NCI-H1436 (cell line): ENCODE measurements around the gene MAP4K1.
"Not testable (repeated sequence)": the region's sequence is repeated elsewhere in the genome, so short reads cannot be mapped to it uniquely, and the experiment has no call there.

Experiments used
- DNase-seq: peaks from one replicate; lab custom pipeline; 2025; lab: John Stamatoyannopoulos, UW

The MAP4K1 gene

GRCh38 chr19:38624822-38625221, 7.1 kb upstream of the MAP4K1 start:
- no peak for DNase-seq

DNA sequence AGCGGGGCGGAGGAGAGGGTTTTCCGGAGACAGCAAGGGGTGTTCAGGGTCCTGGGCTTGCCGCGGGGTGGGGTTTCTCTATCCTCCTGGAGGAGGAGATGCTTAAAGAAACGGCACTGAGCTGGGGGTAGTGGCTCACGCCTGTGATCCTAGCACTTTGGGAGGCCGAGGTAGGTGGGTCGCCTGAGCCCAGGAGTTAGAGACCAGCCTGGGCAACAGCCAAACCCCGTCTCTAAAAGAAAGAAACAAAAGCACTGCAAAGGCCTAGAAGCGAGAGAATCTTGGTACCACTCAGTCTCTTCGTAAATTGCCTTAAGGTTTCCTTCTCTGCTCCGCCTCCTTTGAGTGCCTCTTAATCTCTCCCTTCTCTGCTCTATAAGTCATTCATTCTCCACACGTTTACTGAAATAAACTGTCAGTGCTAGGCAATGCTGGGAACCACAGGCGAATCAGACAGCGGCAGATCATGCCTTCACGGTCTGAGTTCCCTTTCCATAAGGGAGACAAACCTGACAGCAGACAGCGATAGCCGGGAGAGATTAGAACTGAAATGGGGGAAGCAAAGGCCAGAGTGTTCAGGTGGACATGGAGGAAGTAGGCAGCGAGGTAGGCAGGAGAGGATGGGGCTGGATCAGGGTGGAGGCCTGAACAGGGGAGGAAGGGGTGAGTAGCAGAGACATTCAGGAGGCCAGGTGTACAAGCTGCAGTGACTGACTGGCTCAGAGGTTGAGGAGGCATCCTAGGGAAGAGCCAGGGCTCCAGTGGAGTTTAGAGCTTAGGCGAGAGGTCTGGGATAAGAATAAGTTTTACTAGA, 1.8 kb upstream of the MAP4K1 start:
- DNase-seq = no peak

DNA sequence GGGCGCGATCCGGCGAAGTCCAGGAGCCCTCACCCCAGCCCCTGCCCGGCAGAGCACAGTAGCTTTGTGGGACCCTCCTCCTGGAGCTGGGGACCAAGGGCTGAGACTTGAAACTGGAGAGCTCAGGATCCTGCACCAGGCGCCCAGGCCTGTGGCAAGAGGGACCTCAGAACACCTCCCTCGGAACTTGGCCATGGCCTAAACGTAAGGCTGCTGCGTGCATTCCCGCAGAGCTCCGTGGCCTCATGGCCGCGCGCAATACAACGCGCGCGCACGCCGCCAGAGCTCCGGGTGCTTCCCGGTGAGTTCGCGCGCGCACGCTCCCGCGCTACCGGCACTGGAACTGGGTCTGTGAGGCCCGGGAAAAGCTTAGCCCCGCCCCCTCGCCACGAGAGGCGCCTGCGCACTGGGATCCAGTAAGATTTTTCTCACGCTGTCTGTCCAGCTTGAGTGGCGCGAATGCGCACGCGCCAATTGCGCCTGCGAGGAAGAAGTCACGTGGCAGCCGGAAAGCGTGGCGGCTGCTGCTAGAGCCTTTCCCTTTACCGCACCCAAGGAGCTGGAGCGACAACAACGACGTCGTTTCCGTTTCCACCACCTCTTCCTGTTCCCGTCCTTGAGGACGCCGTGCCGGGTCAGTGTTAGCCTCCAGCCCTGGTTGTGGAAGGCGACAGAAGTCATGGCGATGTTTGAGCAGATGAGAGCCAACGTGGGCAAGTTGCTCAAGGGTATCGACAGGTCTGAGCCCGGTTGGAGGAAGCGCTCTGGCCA, 1.0 kb upstream of the MAP4K1 start, which contains the start of gene EIF3K:
Gene EIF3K (plus strand): TSS at position 599 of the 771 bp plus-strand sequence. CDS start 81 bp downstream, at position 680.
- peak; percentile 96 for DNase-seq

DNA sequence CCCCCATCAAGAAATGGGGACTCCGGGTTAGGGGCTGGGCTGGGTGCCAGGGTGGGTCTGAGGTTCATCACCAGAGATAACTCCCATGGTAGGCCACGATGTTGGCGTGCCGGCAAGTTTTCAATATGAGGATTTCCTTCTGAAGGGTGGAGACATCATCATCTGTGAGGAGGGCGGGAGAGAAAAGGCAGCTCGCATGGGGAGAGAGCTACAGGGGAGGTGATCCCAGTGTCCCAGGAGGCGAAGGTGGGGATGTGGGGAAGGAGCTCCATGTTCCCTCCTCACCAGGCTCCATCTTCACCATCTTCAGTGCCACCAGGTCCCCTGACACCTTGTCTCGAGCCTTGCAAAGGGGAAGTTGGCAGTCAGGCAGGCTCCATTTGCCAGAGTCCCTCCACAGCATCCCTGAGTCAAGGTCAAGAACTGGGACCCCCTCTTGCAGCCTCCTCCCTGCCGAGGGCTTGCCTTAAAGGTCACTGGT, 430 bp downstream of the MAP4K1 start:
- no peak for DNase-seq

- DNase-seq = no peak
These were observed 1.5 kb downstream of the MAP4K1 start for GRCh38 chr19:38616265-38616664.

GRCh38 chr19:38615007-38615581, 2.7 kb downstream of the MAP4K1 start:
- DNase-seq = no peak

GRCh38 chr19:38614289-38614688, 3.5 kb downstream of the MAP4K1 start:
- DNase-seq = no peak

- no peak for DNase-seq
These were observed 11.6 kb downstream of the MAP4K1 start for GRCh38 chr19:38606131-38606530.

- DNase-seq = not testable (repeated sequence)
These were observed 14.9 kb downstream of the MAP4K1 start for GRCh38 chr19:38602856-38603255.

GRCh38 chr19:38599722-38600121, 18.0 kb downstream of the MAP4K1 start:
- no peak for DNase-seq

DNA sequence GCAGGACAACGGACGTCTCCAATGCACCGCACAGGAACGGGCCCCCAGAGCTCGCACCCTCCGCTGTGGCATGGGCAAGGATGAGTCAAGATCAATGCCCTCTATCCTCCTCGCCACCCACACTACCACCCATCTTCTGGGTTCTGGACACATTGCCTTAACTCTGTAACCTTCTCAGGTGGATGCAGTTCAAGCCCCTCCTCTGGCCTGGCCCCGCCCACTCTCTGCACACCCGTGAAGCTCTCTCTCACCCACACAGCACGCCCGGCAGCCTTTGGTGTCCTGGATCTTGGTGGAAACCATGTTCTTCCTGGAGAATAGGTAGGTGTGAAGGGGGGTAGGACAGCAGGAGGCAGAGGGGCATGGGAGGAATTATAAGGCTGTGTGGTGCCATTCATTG, 20.7 kb downstream of the MAP4K1 start:
- DNase-seq = no peak

GRCh38 chr19:38596057-38596981, 21.4 kb downstream of the MAP4K1 start:
- no peak for DNase-seq

DNA sequence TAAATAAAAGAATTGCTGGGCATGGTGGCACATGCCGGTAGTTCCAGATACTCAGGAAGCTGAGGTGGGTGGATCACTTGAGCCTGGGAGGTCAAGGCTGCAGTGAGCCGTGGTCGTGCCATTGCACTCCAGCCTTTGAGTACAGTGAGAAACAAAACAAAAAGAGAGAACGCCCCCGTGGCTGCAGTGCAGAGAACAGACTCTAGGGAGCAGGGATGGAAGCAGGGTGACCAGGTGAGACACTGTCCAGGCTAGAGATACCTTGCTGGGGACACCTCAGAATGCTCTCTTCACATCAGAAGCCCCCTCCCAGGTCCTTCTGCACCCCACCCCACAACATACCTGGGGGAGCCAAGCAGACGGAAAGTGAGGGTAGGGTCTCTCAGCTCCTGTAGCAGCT, 24.8 kb downstream of the MAP4K1 start:
- DNase-seq = no peak

GRCh38 chr19:38588041-38588440, 29.7 kb downstream of the MAP4K1 start:
- no peak for DNase-seq

GRCh38 chr19:38587562-38587961, 30.2 kb downstream of the MAP4K1 start:
- DNase-seq = no peak

DNA sequence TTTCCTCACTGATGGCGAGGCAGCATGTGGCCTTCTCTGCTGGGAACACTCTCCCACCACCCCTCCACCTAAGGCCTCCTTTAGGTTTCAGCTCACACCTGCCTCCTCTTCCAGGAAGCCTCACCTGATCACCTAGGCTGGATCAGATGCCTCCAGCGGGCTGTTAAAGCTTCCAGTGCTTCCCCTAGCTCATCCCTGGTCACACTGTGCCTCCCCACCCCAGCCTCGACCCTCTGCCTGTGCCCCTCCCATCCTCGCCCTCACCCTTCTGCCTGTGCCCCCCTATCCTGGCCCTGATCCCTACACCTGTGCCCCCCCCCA, 33.8 kb downstream of the MAP4K1 start:
- DNase-seq = no peak

DNA sequence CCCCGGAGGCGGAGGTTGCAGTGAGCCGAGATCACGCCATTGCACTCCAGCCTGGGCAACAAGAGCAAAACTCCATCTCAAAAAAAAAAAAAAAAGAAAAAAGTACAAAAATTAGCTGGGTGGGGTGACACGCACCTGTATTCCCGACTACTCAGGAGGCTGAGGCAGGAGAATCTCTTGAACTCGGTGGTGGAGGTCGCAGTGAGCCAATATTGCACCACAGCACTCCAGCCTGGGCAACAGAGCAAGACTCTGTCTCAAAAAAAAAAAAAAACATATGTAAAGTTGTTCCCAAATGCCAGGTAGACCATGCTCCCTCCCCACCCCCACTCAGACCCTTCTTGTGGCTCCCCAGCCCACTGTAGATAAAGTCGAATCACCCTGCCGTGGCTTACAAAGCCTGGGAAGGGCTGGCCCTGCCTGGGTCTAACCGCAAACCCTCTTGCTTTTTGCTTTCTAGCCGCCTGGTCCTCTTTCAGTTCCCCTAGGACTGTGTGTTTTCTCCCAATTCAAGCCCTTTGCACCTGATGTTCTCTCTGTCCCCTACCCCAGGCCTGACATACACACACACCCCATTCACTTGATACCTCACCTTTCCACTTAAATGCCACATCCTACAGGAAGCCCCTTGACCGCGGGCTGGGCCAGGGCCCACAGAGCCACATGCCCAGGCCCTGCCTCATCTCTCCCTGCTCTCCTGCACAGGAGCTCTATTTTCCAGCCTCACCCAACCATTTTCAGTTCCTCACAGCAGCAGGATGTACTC, 34.4 kb downstream of the MAP4K1 start:
- DNase-seq = no peak

DNA sequence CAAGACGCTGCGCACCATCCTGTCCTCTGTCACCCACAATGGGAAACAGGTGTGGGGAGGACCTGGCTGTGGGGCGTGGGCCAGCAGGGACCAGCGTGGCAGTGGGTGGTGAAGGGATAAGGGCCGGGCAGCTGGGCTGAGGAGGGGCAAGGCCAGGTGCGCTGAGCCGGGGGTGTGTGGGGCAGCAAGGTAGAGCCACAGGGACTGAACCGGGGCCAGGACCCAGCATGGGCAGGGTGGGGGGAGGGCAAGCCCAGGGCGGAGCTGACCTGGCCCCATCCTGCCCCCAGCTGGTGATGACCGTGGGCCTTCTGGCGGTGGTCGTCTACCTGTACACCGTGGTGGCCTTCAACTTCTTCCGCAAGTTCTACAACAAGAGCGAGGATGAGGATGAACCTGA, 37.7 kb downstream of the MAP4K1 start:
- DNase-seq = no peak

DNA sequence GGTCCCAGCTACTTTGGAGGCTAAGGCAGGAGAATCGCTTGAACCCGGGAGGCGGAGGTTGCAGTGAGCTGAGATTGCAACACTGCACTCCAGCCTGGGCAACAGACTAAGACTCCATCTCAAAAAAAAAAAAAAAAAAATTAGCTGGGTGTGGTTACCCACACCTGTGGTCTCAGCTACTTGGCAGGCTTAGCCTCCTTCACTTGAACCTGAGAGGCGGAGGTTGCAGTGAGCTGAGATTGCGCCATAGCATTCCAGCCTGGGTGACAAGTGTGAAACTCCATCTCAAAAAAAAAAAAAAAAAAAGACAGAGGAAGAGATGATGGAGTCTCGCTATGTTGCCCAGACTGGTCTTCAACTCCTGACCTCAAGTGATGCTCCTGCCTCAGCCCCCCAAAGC, 38.4 kb downstream of the MAP4K1 start:
- DNase-seq = not testable (repeated sequence)

DNA sequence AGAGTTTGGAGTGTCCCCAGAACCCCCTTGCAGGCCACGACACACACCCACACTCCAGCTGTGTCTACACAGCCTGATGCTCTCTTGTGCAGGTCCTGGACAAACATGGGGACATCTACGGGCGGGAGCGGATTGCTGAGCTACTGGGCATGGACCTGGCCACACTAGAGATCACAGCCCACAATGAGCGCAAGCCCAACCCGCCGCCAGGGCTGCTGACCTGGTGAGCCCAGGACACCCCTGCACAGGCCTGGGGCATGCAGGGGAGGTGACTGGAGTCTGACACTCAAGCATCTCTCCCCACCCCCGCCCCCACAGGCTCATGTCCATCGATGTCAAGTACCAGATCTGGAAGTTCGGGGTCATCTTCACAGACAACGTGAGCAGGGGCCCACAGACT, 39.9 kb downstream of the MAP4K1 start:
- DNase-seq = no peak

GRCh38 chr19:38571682-38572081, 46.1 kb downstream of the MAP4K1 start:
- DNase-seq = no peak
